Stomach smooth muscle (tissue), 2 donors: ENCODE results near the gene CNBP.

Source experiments
- H3K27ac ChIP-seq: one replicate; pipeline ENCODE4 v1.7.0; 2013; ENCODE audit warnings: mild to moderate bottlenecking, low read length, inconsistent platforms
- H3K27me3 ChIP-seq, 2 donors: one replicate each; pipeline ENCODE4 v1.7.0; 2013; ENCODE audit warnings: low read length in 2 of 2; ENCODE audit not compliant: insufficient read depth in 2 of 2, control insufficient read depth in 1 of 2
- H3K36me3 ChIP-seq, 2 donors: one replicate each; pipeline ENCODE4 v1.7.0; 2013; ENCODE audit warnings: low read length in 2 of 2; ENCODE audit not compliant: control insufficient read depth in 2 of 2, insufficient read depth in 2 of 2
- H3K4me1 ChIP-seq: one replicate; pipeline ENCODE4 v1.7.0; 2013; ENCODE audit warnings: low read length; ENCODE audit not compliant: control insufficient read depth, insufficient read depth
- H3K4me3 ChIP-seq, 2 donors: one replicate each; pipeline ENCODE4 v1.7.0; 2013; ENCODE audit warnings: low read length in 2 of 2
- H3K9ac ChIP-seq, 2 donors: one replicate each; pipeline ENCODE4 v1.7.0; 2013; ENCODE audit warnings: low read length in 2 of 2, mild to moderate bottlenecking in 1 of 2
- H3K9me3 ChIP-seq, 2 donors: one replicate each; pipeline ENCODE4 v1.7.0; 2013; ENCODE audit warnings: low read length in 2 of 2; ENCODE audit not compliant: control insufficient read depth in 2 of 2
- donor health status: healthy.
- donor health status: Pancreatic carcinoma.

The CNBP gene

DNA sequence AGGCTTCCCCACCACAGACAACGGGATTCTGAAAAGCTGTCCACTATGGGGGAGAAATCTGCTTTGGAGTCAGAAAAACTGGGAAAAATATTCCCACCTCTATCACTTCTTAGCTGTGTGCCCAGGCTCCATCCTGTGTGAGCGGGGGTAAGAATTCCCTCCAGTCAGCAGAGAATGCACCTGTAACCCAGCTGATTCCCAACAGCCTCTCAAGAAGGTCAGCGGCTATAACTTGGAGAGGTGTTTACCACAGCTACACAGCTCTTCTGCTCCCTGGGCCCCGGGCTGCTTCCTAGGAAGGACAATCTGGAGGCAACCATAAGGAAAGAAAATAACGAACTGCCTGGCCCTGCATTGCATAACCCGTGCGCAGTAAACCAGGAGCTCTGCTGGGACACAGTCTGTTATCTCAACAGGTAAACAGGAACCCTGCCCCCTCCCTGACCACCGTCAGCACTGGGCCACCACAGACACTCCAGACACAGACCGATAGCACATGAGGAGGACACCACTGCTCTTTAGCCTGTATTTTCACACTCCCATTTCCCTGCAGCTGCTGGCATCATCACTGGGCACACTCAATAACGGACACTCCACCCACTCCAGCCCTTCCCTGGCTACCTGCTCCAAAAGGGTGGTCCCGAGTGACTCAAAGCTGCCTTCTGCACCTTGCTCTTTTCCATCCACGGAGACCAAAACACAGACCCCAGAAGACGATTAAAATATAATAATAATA lies 64.2 kb downstream of the CNBP start:
- Histone ChIP-seq H3K4me1 (peaks cover 32% of the 10 kb centered on the region), H3K36me3 (peaks cover 0 to 2% of the 10 kb centered on the region in 2 donors), H3K4me3 (peak overlapping the region; percentile 5 to 86), H3K27me3 (no peaks in the 10 kb centered on the region), H3K9me3 (no peaks in the 10 kb centered on the region), H3K9ac (peak overlapping the region in 1 of 2 donors; percentile 64), H3K27ac (peak overlapping the region; percentile 80)

DNA sequence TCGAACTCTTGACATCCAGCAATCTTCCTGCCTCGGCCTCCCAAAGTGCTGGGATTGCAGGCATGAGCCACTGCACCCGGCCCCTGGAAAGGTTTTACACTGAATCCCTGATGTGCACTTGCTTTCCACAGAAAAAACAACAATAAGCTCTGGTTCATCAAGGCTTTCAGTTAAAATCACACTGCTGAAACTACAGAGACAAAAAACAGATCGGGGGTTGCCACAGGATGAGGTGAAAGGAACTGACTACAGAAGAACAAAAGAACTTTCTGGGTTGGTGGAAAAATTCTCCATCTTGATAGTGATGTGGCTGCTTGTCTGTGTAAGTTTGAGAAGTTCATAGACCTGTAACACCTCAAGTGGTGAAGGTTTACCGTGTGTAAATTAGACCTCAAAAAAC lies 65.0 kb downstream of the CNBP start:
- H3K27me3 ChIP-seq: no peaks in the 10 kb centered on the region
- H3K4me3 ChIP-seq: peak overlapping the region in 1 of 2 donors; percentile 22
- peaks cover 32% of the 10 kb centered on the region for H3K4me1 ChIP-seq
- H3K36me3 ChIP-seq: peaks cover 0 to 2% of the 10 kb centered on the region in 2 donors
- no peaks in the 10 kb centered on the region for H3K9me3 ChIP-seq
- H3K9ac ChIP-seq: no peak overlapping the region
- peak overlapping the region; percentile 18 for H3K27ac ChIP-seq
